ENCODE data around the gene UBE2R2.

The UBE2R2 gene

GRCh38 chr9:33908749-33909148, 91.8 kb downstream of the UBE2R2 start:
- H3K27ac ChIP-seq: no peak overlapping the region
- TF ChIP-seq, protein P1, sequence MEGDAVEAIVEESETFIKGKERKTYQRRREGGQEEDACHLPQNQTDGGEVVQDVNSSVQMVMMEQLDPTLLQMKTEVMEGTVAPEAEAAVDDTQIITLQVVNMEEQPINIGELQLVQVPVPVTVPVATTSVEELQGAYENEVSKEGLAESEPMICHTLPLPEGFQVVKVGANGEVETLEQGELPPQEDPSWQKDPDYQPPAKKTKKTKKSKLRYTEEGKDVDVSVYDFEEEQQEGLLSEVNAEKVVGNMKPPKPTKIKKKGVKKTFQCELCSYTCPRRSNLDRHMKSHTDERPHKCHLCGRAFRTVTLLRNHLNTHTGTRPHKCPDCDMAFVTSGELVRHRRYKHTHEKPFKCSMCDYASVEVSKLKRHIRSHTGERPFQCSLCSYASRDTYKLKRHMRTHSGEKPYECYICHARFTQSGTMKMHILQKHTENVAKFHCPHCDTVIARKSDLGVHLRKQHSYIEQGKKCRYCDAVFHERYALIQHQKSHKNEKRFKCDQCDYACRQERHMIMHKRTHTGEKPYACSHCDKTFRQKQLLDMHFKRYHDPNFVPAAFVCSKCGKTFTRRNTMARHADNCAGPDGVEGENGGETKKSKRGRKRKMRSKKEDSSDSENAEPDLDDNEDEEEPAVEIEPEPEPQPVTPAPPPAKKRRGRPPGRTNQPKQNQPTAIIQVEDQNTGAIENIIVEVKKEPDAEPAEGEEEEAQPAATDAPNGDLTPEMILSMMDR (conservative IDR thresholded peaks at IDR 0.05): no peak
- no peak for TF ChIP-seq ZFX (IDR thresholded peaks at IDR 0.05)

GRCh38 chr9:33913541-33913940, 96.6 kb downstream of the UBE2R2 start:
- no peak for TF ChIP-seq ZFX (IDR thresholded peaks at IDR 0.05)
- TF ChIP-seq, protein P1 (conservative IDR thresholded peaks at IDR 0.05): no peak
- no peak overlapping the region for H3K27ac ChIP-seq

GRCh38 chr9:33914887-33915628, 98.1 kb downstream of the UBE2R2 start:
- no peak overlapping the region for H3K27ac ChIP-seq
- TF ChIP-seq, protein P1 (conservative IDR thresholded peaks at IDR 0.05): no peak
- no peak for TF ChIP-seq ZFX (IDR thresholded peaks at IDR 0.05)

GRCh38 chr9:33917036-33917435, 100.1 kb downstream of the UBE2R2 start:
- TF ChIP-seq, protein P1 (conservative IDR thresholded peaks at IDR 0.05): no peak
- TF ChIP-seq ZFX (IDR thresholded peaks at IDR 0.05): no peak
- no peak overlapping the region for H3K27ac ChIP-seq

- H3K27ac ChIP-seq: no peak overlapping the region
- TF ChIP-seq, protein P1 (conservative IDR thresholded peaks at IDR 0.05): no peak
- no peak for TF ChIP-seq ZFX (IDR thresholded peaks at IDR 0.05)
Observed at GRCh38 chr9:33919276-33919897, 102.4 kb downstream of the UBE2R2 start.

DNA sequence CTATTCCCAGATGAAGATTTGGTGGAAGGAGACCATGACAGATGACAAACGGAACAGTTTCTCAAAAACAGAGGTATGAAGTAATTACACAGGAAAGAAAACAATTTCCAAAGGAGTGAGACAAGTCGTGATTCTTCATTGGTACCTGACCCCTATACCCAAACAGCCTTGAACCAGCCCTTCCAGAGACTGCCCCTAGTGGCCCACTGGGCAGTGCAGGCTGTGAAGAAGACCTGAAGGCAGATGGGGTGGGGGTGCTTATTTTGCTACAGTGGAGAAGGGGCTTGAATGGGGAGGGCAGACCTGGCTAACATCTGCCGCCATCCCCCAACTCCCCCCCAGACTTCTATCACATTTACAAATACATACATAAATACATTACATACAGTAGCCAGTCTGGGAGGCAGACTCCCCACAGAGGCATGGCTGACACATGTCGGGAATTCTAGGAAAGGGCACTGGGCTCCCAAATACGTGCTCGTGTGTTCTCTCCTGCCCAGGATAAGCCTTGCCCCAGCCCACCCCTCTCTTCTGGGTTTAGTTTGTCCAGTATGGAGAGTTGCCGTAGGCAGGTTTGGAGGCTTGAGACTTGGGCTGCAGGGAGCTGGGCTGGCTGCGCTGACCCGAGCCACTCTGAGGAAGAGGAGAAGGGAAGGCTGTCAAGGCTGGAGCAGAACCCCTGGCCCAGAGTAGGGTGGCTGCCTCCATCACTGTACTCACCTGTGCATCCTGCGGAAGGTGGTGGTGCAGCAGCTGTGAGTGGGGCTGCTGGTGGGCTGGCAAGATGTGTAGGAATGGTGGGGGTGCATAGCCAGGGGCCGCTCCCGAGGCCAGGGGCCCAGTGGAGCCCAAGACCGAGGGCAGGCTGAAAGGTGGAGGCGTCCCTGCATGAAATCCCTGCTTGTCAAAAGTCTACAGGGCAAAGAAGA, 105.3 kb downstream of the UBE2R2 start:
- TF ChIP-seq ZFX (IDR thresholded peaks at IDR 0.05): no peak
- TF ChIP-seq, protein P1 (conservative IDR thresholded peaks at IDR 0.05): peak; percentile 85

More for the DNA sequence above, 105.3 kb downstream of the UBE2R2 start:
- no peak overlapping the region for H3K27ac ChIP-seq

Data from C4-2B (cell line).